ENCODE measurements around the gene STYXL1. TPM values are rescaled to one million over a fixed set of nuclear protein-coding genes. Genes with fewer than 3 reads are reported as not detected.

Gene STYXL1
- total RNA-seq, 2 donors from 2014 or later: 69.8 to 72.0 TPM

- no peaks in the 10 kb centered on the region for H3K27me3 ChIP-seq (ENCODE audit: control insufficient read depth, insufficient read depth, low read length, poor library complexity, severe bottlenecking)
- peak; percentile 75 for DNase-seq
- no peaks in the 10 kb centered on the region for H3K9me3 ChIP-seq (ENCODE audit: control insufficient read depth, low read length)
- WGBS, 2 experiments (ENCODE audit: insufficient coverage in 1 of 2, insufficient read length in 1 of 2): 2% methylated on average over 7 to 9 of the region's 9 CpGs
- Mint-ChIP-seq H3K27ac (peak overlapping the region; percentile 99), H3K27me3 (ENCODE audit: insufficient read depth) (no peaks in the 10 kb centered on the region), H3K9me3 (no peaks in the 10 kb centered on the region), H3K4me3 (peak overlapping the region; percentile 98), H3K4me1 (peaks cover 34% of the 10 kb centered on the region), H3K36me3 (ENCODE audit: low read depth) (peaks cover 30% of the 10 kb centered on the region)
- H3K36me3 ChIP-seq (ENCODE audit: control insufficient read depth, insufficient read depth, low read length): peaks cover 17% of the 10 kb centered on the region
- H3K4me1 ChIP-seq (ENCODE audit: control insufficient read depth, insufficient read depth, low read length): no peaks in the 10 kb centered on the region
- H3K4me3 ChIP-seq (ENCODE audit: low read length): peak overlapping the region; percentile 98
- no peak overlapping the region for H3K27ac ChIP-seq (ENCODE audit: low read depth, low read length)
- peak overlapping the region; percentile 94 for H3K9ac ChIP-seq (ENCODE audit: extremely low read depth, low read length, poor library complexity, severe bottlenecking)
- peak; percentile 59 for TF ChIP-seq CTCF (conservative IDR thresholded peaks at IDR 0.05)
Measured at GRCh38 chr7:76048668-76048988, 828 bp upstream of the STYXL1 start.

GRCh38 chr7:76047305-76047810 lies 442 bp downstream of the STYXL1 start:
- peak overlapping the region; percentile 98 for H3K4me3 ChIP-seq (ENCODE audit: low read length)
- H3K9ac ChIP-seq (ENCODE audit: extremely low read depth, low read length, poor library complexity, severe bottlenecking): peak overlapping the region; percentile 94
- no peaks in the 10 kb centered on the region for H3K27me3 ChIP-seq (ENCODE audit: control insufficient read depth, insufficient read depth, low read length, poor library complexity, severe bottlenecking)
- Mint-ChIP-seq H3K36me3 (ENCODE audit: low read depth) (peaks cover 25% of the 10 kb centered on the region), H3K4me3 (peak overlapping the region; percentile 98), H3K9me3 (no peaks in the 10 kb centered on the region), H3K4me1 (peaks cover 27% of the 10 kb centered on the region), H3K27me3 (ENCODE audit: insufficient read depth) (no peaks in the 10 kb centered on the region), H3K27ac (peak overlapping the region; percentile 99)
- no peak for TF ChIP-seq CTCF (conservative IDR thresholded peaks at IDR 0.05)
- WGBS, 2 experiments (ENCODE audit: insufficient coverage in 1 of 2, insufficient read length in 1 of 2): 5 to 7% methylated on average over 20 to 21 of the region's 21 CpGs
- DNase-seq: no peak
- peak overlapping the region; percentile 57 for H3K27ac ChIP-seq (ENCODE audit: low read depth, low read length)
- no peaks in the 10 kb centered on the region for H3K4me1 ChIP-seq (ENCODE audit: control insufficient read depth, insufficient read depth, low read length)
- H3K9me3 ChIP-seq (ENCODE audit: control insufficient read depth, low read length): no peaks in the 10 kb centered on the region
- H3K36me3 ChIP-seq (ENCODE audit: control insufficient read depth, insufficient read depth, low read length): peaks cover 7% of the 10 kb centered on the region

- Histone ChIP-seq H3K36me3 (ENCODE audit: control insufficient read depth, insufficient read depth, low read length) (peaks cover 7% of the 10 kb centered on the region), H3K27me3 (ENCODE audit: control insufficient read depth, insufficient read depth, low read length, poor library complexity, severe bottlenecking) (no peaks in the 10 kb centered on the region), H3K9ac (ENCODE audit: extremely low read depth, low read length, poor library complexity, severe bottlenecking) (no peak overlapping the region), H3K4me1 (ENCODE audit: control insufficient read depth, insufficient read depth, low read length) (no peaks in the 10 kb centered on the region), H3K4me3 (ENCODE audit: low read length) (no peak overlapping the region), H3K9me3 (ENCODE audit: control insufficient read depth, low read length) (no peaks in the 10 kb centered on the region), H3K27ac (ENCODE audit: low read depth, low read length) (no peak overlapping the region)
- peaks cover 24% of the 10 kb centered on the region for H3K36me3 Mint-ChIP-seq (ENCODE audit: low read depth)
- H3K9me3 Mint-ChIP-seq: no peaks in the 10 kb centered on the region
- DNase-seq: no peak
- peaks cover 19% of the 10 kb centered on the region for H3K4me1 Mint-ChIP-seq
- TF ChIP-seq CTCF (conservative IDR thresholded peaks at IDR 0.05): no peak
- no peaks in the 10 kb centered on the region for H3K27me3 Mint-ChIP-seq (ENCODE audit: insufficient read depth)
- H3K27ac Mint-ChIP-seq: no peak overlapping the region
- H3K4me3 Mint-ChIP-seq: no peak overlapping the region
- 95 to 98% methylated on average over 5 to 7 of the region's 7 CpGs for WGBS, 2 experiments (ENCODE audit: insufficient coverage in 1 of 2, insufficient read length in 1 of 2)
Measured at GRCh38 chr7:76044375-76044865, 3.4 kb downstream of the STYXL1 start.
